ENCODE data around the gene NSUN6.
"Not testable (repeated sequence)": the region's sequence is repeated elsewhere in the genome, so short reads cannot be mapped to it uniquely, and the experiment has no call there.

The NSUN6 gene

DNA sequence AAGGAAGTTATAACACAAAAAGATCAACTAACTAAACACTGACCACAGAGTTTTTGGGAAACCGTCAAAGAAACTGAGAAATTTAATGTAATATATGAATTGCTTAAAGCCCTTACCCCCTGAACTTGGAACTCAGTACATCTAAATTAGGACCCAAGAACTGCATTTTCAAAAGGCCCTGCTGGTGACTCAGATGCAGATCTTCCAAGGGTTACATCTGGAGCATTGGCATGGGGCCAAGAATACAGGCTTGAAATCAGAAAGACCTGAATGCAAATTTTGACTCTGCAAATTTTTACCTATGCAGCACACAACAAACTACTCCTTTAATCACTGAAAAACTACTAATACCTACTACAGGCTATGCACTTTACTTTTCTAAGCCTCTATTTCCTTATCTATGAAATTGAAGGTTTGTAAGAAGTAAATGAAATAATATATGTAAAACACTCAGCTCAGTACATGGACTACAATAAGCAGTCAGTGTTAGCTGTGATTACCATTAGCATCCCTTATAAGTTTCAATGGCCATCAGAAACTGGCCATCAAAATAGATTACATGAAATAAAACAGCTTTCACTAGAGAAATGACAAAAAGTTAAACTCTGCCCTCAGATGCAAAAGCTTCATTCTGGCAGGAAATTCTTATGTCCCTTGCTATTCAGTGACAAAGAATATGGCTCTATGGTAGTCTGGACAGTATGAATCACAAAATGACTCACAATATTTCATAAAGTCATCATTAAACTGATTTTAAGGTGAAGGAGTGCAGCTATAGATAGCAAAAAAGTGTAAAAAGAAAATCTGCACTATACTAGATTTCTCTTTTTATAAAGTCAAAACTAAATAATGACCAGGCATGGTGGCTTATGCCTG lies 43.6 kb downstream of the NSUN6 start:
- DNase-seq = no peak

DNA sequence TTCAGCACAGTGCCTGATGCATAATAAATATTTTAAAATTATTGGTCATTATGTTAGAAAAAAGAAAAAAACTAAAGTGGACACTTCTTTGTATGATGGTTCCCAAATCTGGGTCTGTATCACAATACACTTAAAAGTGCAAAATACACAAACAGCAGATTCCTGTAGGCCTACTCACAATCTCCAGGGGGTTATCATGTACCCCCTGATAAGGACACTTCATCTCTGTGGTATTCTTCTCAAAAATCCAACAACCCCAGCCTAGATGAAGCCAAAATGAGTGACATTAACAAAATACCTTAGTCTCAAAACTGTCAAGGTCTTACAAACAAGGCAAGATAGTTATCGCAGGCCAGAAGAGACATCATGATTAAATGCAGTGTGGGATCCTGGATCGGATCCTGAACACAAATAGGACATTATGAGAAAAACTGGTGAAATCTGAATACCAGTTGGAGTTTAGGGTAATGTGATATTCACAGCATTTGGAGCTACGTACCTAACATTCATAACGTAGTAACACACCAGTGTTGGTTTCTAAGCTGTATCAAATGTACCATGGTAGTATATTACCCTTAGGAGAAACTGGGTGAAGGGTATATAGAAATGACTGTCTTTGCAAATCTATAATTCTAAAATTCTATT lies 45.2 kb downstream of the NSUN6 start:
- DNase-seq = no peak

DNA sequence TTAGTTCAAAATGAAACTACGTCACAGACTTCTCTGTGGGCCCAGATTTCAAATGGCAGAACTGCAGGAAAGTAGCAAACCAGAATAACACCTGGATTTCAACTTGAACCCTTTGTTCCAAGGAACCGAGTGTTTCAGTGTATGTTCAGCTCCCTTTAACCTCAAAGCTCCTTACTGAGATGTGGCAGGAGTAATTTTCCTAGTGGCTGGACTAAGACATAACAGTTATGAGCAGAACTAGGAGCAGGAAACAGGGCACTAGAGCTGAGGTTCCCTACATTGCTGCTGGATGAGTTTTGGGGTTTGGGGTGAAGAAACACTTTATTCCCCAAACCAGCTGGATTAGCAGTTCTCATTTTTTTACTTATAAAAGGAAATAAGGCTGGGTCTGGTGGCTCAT lies 50.1 kb downstream of the NSUN6 start:
- DNase-seq = no peak

DNA sequence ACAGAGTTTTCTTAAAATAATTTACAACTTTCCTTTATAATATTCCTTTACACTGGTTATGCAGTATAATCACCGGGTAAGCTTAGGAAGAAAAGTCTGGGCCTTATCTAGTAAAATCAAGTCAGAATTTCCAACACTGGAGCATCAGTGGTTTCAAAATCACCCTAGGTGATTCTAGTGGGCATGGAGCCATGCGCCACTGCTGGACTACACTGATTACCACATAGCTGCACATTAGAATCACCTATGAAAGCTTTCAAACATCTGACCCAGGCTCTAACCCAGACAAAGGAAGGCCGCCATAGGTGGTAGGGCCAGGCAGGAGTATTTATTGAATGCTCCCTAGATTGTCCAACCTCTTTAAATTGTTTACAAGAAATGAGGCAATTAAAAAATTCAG lies 52.0 kb downstream of the NSUN6 start:
- no peak for DNase-seq

DNA sequence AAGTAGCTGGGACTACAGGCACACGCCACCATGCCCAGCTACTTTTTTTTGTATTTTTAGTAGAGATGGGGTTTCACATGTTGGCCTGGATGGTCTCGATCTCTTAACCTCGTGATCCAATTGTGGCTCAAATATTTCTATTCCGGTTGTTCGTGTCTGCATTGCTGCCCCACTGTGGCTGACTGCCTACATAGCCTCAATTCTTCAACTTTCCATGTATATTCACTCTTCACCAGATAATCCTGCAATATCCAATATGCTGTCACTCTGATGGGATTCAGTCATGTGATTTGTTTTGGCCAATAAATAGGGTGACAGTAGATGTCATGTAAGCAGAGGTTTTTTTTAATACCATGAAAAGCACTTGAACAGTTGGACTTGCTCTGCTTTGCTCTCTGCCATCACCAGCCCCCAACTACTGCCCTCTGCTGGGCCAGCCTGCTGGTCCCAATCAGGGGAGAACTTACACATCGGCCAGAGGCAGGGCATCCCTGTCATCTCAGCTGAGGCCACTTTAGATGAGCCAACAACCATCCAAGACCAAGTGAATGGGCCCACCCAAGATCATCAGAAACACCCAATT lies 56.7 kb downstream of the NSUN6 start:
- DNase-seq = no peak

DNA sequence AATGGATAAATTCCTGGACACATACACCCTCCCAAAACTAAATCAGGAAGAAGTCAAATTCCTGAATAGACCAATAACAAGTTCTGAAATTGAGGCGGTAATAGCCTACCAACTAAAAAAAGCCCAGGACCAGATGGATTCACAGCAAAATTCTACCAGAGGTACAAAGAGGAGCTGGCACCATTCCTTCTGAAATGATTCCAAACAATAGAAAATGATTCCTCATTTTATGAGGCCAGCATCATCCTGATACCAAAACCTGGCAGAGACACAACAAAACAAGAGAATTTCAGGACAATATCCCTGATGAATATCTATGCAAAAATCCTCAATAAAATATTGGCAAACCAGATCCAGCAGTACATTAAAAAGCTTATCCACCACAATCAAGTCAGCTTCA lies 60.2 kb downstream of the NSUN6 start:
- not testable (repeated sequence) for DNase-seq

DNA sequence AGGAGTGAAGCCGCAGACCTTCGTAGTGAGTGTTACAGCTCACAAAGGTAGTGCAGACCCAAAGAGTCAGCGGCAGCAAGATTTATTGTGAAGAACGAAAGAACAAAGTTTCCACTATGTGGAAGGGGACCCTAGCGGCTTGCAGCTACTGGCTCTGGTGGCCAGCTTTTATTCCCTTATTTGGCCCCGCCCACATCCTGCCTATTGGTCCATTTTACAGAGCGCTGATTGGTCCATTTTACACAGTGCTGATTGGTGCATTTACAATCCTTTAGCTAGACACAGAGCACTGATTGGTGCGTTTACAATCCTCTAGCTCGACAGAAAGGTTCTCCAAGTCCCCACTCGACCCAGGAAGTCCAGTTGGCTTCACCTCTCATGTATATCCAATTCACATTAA lies 64.8 kb downstream of the NSUN6 start:
- not testable (repeated sequence) for DNase-seq

DNA sequence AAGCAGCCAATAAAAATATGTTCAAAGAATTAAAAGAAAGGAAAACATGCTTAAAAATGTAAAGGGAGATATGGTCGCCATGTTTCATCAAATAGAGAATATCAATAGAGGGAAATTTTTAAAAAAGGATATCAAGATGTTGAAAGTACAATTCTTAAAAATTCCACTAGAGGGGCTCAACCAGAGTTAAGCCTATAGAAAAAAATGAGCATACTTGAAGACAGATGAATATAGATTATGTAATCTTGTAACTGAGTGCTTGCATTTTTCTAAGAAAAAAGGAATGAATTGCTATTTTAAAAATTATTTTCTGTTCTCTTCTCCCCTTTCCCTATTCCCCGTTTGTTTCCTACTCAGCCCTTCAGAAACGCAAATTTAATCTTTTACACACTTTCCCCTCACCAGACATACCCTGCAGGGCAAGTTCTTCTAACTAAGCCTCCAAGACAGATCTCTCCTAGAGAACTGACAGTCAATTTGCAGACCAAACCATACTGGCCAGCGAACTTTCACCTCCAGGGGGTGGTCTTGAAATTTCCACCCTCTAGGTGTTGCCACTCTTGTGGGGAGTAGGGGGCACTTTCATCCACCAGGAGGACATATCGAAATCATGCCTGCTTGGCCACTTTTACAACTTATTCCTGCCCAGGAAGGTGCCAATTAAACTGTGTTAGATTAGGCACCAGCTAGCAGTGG lies 67.7 kb downstream of the NSUN6 start:
- no peak for DNase-seq

DNA sequence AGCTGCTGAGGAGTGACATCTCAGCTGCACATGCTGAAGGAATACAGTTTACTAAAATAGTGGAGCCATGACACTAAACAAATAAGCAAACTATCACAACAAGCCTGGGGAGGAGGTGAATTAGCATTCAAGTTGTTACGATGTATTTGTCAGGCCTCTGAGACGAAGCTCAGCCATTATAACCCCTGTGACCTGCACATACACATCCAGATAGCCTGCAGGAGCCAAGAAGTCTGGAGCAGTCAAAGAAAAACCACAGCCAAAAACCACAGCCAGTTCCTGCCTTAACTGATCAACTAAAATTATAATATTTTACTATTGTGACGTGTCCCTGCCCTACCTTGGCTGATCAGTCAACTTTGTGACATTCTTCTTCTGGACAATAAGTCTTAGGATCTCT lies 68.6 kb downstream of the NSUN6 start:
- no peak for DNase-seq

DNA sequence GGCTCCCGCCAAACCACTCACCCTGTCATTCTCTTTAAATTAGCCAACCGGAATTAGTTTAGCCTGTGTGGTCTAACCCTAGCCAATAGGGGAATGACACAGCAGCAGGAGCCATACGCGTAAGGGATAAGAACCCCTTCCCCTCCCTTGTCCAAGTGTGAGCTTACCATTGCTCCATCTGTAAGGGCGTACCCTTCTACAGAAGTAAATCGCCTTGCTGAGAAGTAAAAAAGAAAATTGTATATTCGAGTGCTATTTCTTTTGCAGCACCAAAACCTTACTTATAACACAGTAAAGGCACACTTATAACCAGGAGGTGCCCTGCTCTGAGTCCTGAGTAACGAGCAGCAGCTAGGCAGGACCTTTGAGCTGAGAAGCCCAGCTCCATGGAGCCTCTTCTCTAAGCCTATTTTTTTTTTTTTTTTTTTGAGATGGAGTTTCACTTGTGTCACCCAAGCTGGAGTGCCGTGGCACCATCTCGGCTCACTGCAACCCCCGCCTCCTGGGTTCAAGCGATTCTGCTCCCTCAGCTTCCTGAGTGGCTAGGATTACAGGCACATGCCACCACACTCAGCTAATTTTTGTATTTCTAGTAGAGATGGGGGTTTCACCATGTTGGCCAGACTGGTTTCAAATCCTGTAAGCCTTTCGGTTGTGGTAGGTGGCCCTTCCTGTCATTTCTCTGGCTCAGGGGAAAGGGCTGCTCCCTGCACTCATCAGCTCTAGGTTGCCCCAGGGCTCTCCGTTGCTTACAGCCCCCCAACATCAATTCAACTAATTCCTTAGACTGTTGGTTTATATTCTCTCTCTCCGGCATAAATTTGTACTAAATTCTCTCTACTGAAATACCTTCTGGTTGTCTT lies 73.3 kb downstream of the NSUN6 start:
- DNase-seq = no peak

DNA sequence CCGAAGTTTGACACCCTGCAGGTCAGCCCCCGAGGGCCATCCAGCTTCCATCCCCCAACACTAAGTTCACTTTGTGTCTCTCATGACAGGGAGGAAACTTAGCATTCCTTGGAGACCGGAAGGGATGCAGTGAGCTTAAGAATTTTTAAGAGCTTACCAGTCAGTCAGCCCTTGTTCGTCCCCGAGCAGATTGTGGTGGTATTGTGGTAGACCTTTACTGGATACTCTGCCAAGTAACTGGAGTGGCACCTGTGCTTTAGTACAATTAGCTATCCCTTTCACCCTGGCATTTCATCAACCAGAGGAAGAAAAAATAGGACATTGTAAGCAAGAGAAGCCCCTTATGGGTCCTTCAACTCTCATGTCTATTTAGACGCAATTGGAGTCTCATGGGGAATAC lies 74.8 kb downstream of the NSUN6 start:
- no peak for DNase-seq

DNA sequence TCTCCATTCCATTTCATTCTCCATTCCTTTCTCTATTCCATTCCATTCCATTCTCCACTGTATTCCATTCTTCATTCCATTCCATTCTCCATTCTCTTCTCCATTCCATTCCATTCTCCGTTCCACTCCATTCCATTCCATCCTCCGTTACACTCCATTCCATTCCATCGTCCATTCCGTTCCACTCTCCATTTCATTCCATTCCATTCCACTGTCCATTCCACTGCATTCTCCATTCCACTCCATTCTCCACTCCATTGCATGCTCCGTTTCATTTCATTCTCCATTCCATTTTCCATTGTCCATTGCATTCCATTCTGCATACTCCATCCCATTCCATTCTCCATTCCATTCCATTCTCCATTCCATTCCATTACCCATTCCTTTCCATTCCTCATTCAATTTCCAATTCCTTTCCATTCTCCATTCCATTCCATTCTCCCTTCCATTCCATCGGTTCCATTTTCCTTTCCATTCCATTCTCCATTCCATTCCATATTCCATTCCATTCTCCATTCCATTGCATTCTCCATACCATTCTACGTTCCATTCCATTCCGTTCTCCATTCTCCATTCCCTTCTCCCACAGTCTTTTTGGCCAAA lies 78.3 kb downstream of the NSUN6 start:
- DNase-seq = no peak

DNA sequence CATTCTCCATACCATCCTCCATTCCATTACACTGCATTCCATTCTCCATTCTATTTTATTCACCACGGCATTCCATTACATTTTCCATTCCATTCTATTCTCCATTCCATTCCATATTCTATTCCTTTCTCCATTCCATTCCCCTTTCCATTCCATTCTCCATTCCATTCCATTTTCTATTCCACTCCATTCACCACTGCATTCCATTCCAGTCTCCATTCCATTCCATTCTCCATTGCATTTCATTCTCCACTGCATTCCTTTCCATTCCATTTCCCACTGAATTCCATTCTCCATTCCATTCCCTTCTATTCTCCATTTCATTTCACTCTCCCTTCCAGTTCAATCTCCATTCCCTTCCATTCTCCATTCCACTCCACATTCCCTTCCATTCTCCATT lies 79.6 kb downstream of the NSUN6 start:
- no peak for DNase-seq

DNA sequence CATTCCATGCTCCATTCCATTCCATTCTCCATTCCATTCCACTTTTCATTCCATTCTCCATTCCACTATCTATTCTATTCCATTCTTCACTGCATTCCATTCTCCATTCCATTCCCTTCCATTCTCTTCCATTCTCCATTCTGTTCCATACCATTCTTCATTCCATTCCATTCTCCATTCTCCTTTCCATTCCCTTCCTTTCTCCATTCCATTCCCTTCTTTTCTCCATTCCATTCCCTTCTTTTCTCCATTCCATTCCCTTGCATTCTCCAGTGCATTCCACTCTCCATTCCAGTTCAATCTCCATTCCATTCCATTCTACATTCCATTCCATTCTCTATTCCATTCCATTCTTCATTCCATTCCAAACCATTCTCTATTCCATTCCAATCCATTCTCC lies 80.3 kb downstream of the NSUN6 start:
- no peak for DNase-seq

DNA sequence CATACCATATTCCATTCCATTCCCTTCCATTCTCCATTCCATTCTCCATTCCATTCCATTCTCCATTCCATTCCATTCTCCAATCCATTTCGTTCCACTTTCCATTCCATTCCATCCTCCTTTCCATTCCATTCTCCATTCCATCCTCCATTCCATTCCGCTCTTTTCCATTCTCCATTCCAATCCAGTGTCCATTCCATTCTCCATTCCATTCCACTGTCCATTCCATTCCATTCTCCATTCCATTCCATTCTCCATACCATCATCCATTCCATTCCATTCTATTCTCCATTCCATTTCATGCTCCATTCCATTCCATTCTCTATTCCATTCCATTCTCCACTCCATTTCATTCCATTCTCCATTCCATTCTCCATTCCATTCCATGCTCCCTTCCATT lies 81.0 kb downstream of the NSUN6 start:
- not testable (repeated sequence) for DNase-seq

DNA sequence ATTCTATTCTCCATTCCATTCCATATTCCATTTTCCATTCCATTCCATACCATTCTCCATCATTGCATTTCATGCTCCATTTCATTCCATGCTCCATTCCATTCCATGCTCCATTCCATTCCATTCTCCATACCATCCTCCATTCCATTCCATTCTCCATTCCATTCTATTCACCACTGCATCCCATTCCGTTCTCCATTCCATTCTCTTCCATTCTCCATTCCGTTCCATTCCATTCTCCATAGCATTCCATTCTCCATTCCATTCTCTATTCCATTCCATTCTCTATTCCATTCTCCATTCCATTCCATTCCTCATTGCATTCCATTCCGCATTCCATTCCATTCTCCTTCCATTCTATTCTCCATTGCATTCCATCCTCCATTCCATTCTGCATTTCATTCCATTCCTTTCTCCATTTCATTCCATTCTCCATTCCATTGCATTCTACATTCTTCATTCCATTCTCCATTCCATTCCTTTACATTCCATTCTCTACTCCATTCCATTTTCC lies 84.0 kb downstream of the NSUN6 start:
- DNase-seq = no peak

DNA sequence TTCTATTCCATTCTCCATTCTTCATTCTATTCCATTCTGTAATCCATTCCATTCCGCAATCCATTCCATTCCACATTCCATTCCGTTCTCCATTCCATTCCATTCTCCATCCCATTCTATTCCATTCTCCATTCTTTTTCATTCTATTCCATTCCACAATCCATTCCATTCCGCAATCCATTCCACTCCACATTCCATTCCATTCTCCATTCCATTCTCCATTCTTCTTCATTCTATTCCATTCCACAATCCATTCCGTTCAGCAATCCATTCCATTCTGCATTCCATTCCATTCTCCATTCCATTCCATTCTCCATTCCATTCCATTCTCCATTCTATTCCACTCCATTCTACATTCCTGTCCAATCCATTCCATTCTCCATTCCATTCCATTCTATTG lies 85.2 kb downstream of the NSUN6 start:
- no peak for DNase-seq

DNA sequence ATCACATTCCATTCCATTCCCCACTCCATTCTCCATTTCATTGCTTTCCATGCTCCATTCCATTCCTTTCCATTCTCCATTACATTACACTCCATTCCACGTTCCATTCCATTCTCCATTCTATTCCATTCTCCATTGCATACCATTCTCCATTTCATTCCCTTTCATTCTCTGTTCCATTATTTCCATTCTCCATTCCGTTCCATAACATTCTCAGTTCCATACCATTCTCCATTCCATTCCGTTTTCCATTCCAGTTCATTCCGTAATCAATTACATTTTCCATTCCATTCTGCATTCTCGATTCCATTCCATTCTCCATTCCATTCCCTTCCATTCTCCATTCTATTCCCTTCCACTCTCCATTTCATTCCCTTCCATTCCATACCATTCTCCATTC lies 86.4 kb downstream of the NSUN6 start:
- no peak for DNase-seq

DNA sequence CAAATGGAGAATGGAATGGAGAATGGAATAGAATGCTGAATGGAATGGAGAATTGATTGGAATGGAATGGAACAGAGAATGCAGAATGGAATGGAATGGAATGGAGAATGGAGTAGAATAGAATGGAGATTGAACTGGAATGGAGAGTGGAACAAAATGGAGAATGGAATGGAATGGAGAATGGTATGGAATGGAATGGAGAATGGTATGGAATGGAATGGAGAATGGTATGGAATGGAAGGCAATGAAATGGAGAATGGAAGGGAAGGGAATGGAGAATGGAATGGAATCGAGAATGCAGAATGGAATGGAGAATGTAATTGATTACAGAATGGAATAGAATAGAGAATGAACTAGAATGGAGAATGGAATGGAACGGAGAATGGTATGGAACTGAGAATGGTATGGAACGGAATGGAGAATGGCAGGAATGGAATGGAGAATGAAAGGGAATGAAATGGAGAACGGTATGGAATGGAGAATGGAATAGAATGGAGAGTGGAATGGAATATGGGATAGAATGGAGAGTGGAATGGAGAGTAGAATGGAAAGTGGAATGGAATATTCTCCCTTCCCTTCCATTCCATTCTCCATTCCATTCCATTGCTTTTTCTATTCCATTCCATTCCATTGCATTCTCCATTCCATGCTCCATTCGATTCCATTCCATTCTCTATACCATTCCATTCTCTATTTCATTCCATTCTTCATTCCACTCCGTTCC lies 88.2 kb downstream of the NSUN6 start:
- no peak for DNase-seq

DNA sequence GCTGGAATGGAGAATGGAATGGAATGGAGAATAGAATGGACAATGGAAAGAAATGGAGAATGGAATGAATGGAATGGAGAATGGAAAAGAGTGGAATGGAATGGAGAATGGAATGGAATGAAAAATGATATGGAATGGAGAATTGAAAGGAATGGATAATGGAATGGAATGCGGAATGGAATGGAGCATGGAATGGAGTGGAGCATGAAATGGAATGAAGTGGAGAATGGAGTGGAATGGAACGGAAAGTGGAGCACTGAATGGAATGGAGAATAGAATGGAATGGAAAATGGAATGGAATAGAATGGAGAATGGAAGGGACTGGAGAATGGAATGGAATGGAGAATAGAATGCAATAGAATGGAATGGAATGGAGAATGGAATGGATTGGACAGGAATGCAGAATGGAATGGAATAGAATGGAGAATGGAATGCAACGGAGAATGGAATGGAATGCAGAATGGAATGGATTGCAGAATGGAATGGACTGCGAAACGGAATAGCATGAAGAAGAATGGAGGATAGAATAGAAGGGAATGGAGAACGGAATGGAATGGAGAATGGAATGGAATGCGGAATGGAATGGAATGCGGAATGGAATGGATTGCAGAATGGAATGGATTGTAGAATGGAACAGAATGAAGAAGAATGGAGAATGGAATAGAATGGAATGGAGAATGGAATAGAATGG lies 89.4 kb downstream of the NSUN6 start:
- no peak for DNase-seq

DNA sequence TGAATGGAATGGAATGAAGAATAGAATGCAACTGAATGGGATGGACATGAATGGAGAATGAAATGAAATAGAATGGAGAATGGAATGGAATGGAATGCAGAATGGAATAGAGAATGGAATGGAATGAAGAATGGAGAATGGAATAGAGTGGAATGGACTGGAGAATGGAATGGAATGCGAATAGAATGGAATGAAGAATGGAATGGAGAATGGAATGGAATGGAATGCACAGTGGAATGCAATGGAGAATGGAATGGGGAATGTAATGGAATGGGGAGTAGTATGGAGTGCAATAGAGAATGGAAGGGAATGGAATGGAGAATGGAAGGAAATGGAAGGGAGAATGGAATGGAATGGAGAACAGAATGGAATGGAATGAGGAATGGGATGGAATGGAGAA lies 93.4 kb downstream of the NSUN6 start:
- DNase-seq = no peak
